HCT116 (cell line): ENCODE measurements around the gene SLC22A8. TPM values are rescaled to one million over a fixed set of nuclear protein-coding genes. Genes with fewer than 3 reads are reported as not detected.
A peak's percentile ranks its signal among the peaks of the same experiment; 100 is the strongest.

Source experiments
- ATAC-seq: fragments of 200-7000 bp; cut with Tn5 transposase; 2 replicates; pipeline ENCODE4 v1.9.1; 2020; ENCODE audit warnings: mild to moderate bottlenecking, moderate library complexity
- BruUV-seq: library from RNA; stranded (reverse); fragments of 400-500 nt; replicated peaks from 2 replicates; lab custom pipeline; 2021; lab: Mats Ljungman, UMichigan
- CTCF ChIA-PET: fragments of 300-600 bp; sonication (Branson Sonifier 250); formaldehyde crosslinking; loops from one replicate; lab custom pipeline; 2021; ENCODE audit warnings: antibody characterized with exemption; lab: Charles Lee
- POLR2A ChIA-PET: fragments of 300-600, 350-600 bp; sonication (Branson Sonifier 250); formaldehyde crosslinking; loops from one replicate; lab custom pipeline; 2021; ENCODE audit warnings: antibody characterized with exemption; lab: Charles Lee
- RAD21 ChIA-PET, 2 experiments: fragments of 300-600 bp; sonication (Branson Sonifier 250); formaldehyde crosslinking; loops; one replicate each; lab custom pipeline; 2023; ENCODE audit warnings: low total read pairs in 2 of 2; ENCODE audit not compliant: uncharacterized antibody in 2 of 2, unreplicated experiment in 2 of 2, low non-redundant PET in 1 of 2; lab: Charles Lee
- DNase-seq: peaks from one replicate; pipeline ENCODE4 v3.0.0-alpha.2; 2010; ENCODE audit warnings: low read depth, low spot score
- H2AFZ ChIP-seq: fragments of 200-600 bp; shearing (Covaris generic), sonication (generic); 2 replicates; pipeline ENCODE4 v1.6.1; 2017; ENCODE audit warnings: low read depth, mixed run types, mixed read lengths, antibody characterized with exemption, low read length; ENCODE audit not compliant: poor library complexity, severe bottlenecking
- H3K27ac ChIP-seq: 2 replicates; pipeline ENCODE4 v1.5.1; 2012; ENCODE audit warnings: low read depth, low read length
- H3K27me3 ChIP-seq: fragments of 200-600 bp; sonication (generic); 2 replicates; pipeline ENCODE4 v1.6.1; 2016; ENCODE audit warnings: mixed run types, low read length, mixed read lengths; ENCODE audit not compliant: insufficient read depth
- H3K36me3 ChIP-seq, 2 experiments: fragments of 200-500 bp in 1 of 2; fragments of 200-600 bp in 1 of 2; sonication (Bioruptor generic) in 1 of 2; sonication (generic) in 1 of 2; 2 replicates each; pipeline versions ENCODE4 v1.5.1 to v1.6.1; 2014 to 2016; ENCODE audit warnings: low read length in 2 of 2, inconsistent platforms in 1 of 2, mixed read lengths in 1 of 2, mixed run types in 1 of 2; ENCODE audit not compliant: insufficient read depth in 2 of 2, control insufficient read depth in 1 of 2
- H3K4me1 ChIP-seq, 2 experiments: fragments of 200-600 bp in 1 of 2; sonication (generic) in 1 of 2; 2 replicates each; pipeline versions ENCODE4 v1.5.1 to v1.6.1; 2012 to 2017; ENCODE audit warnings: low read length in 2 of 2, inconsistent platforms in 1 of 2, mild to moderate bottlenecking in 1 of 2, mixed read lengths in 1 of 2, mixed run types in 1 of 2, moderate library complexity in 1 of 2; ENCODE audit not compliant: insufficient read depth in 2 of 2, control insufficient read depth in 1 of 2
- H3K4me2 ChIP-seq: fragments of 200-600 bp; sonication (generic); 2 replicates; pipeline ENCODE4 v1.6.1; 2017; ENCODE audit warnings: mixed run types, low read length, mixed read lengths
- H3K4me3 ChIP-seq, 2 experiments: fragments of 200-600 bp in 1 of 2; sonication (generic) in 1 of 2; replicated peaks in 1 of 2; 2 replicates each; pipeline ENCODE4 v1.5.1; 2011 to 2016; ENCODE audit warnings: low read length in 2 of 2, control low read depth in 1 of 2, low read depth in 1 of 2, mild to moderate bottlenecking in 1 of 2, mixed read lengths in 1 of 2, mixed run types in 1 of 2
- H3K79me2 ChIP-seq: fragments of 200-600 bp; sonication (generic); 2 replicates; pipeline ENCODE4 v1.6.1; 2017; ENCODE audit warnings: mild to moderate bottlenecking, mixed run types, low read length, moderate library complexity, mixed read lengths; ENCODE audit not compliant: insufficient read depth
- H3K9ac ChIP-seq: fragments of 200-600 bp; sonication (generic); 2 replicates; pipeline ENCODE4 v1.6.1; 2016; ENCODE audit warnings: low read length, mixed read lengths
- H3K9me2 ChIP-seq: fragments of 200-600 bp; sonication (generic), shearing (Covaris generic); 2 replicates; pipeline ENCODE4 v1.6.1; 2017; ENCODE audit warnings: mixed run types, mild to moderate bottlenecking, moderate library complexity; ENCODE audit not compliant: insufficient read depth
- H3K9me3 ChIP-seq, 2 experiments: fragments of 200-500 bp in 1 of 2; fragments of 200-600 bp in 1 of 2; sonication (Bioruptor generic) in 1 of 2; sonication (generic) in 1 of 2; 2 replicates each; pipeline ENCODE4 v1.6.1; 2014 to 2017; ENCODE audit warnings: low read length in 2 of 2, mixed read lengths in 2 of 2, inconsistent platforms in 1 of 2, low read depth in 1 of 2, mild to moderate bottlenecking in 1 of 2, mixed run types in 1 of 2, moderate library complexity in 1 of 2; ENCODE audit not compliant: control insufficient read depth in 1 of 2, insufficient read depth in 1 of 2
- H4K20me1 ChIP-seq: fragments of 200-600 bp; sonication (generic), shearing (Covaris generic); 2 replicates; pipeline ENCODE4 v1.6.1; 2017; ENCODE audit warnings: mixed run types, mild to moderate bottlenecking, moderate library complexity; ENCODE audit not compliant: insufficient read depth
- ATF3 ChIP-seq: IDR thresholded peaks from 2 replicates; pipeline ENCODE4 v1.6.1; 2012
- CBX3 ChIP-seq: IDR thresholded peaks from 2 replicates; pipeline ENCODE4 v1.6.1; 2012; ENCODE audit warnings: low read depth
- CEBPB ChIP-seq: IDR thresholded peaks from 2 replicates; pipeline ENCODE4 v1.6.1; 2012; ENCODE audit warnings: low read depth
- CTCF ChIP-seq, 3 experiments: fragments of 200-600 bp in 1 of 3; sonication (generic) in 1 of 3; IDR thresholded peaks in 2 of 3; conservative IDR thresholded peaks in 1 of 3; 2 replicates each; pipeline ENCODE4 v1.5.1; 2012 to 2017; ENCODE audit warnings: low read depth in 2 of 3, low read length in 2 of 3, antibody characterized with exemption in 1 of 3, borderline replicate concordance in 1 of 3, control low read depth in 1 of 3, mild to moderate bottlenecking in 1 of 3, mixed read lengths in 1 of 3, mixed run types in 1 of 3, moderate library complexity in 1 of 3; ENCODE audit not compliant: insufficient read depth in 1 of 3
- EGR1 ChIP-seq: IDR thresholded peaks from 2 replicates; pipeline ENCODE4 v1.6.1; 2012; ENCODE audit warnings: low read depth
- ELF1 ChIP-seq: IDR thresholded peaks from 2 replicates; pipeline ENCODE4 v1.6.1; 2012; ENCODE audit warnings: low read depth, borderline replicate concordance
- EZH2 ChIP-seq: fragments of 200-600 bp; sonication (generic); IDR thresholded peaks from 2 replicates; pipeline ENCODE4 v1.6.1; 2017; ENCODE audit warnings: antibody characterized with exemption, mixed run types
- EZH2phosphoT487 ChIP-seq: fragments of 200-600 bp; IDR thresholded peaks from 2 replicates; pipeline ENCODE4 v1.6.1; 2018; ENCODE audit warnings: antibody characterized with exemption, borderline replicate concordance
- FOSL1 ChIP-seq: IDR thresholded peaks from 2 replicates; pipeline ENCODE4 v1.6.1; 2012; ENCODE audit warnings: low read depth
- JUND ChIP-seq: IDR thresholded peaks from 2 replicates; pipeline ENCODE4 v1.6.1; 2012
- MAX ChIP-seq: IDR thresholded peaks from 2 replicates; pipeline ENCODE4 v1.6.1; 2012
- POLR2AphosphoS5 ChIP-seq: IDR thresholded peaks from 2 replicates; pipeline ENCODE4 v1.6.1; 2011; ENCODE audit warnings: mild to moderate bottlenecking, low read depth, low read length, moderate library complexity
- RAD21 ChIP-seq: IDR thresholded peaks from 2 replicates; pipeline ENCODE4 v1.6.1; 2012; ENCODE audit warnings: low read depth, mild to moderate bottlenecking
- SIN3A ChIP-seq: IDR thresholded peaks from 2 replicates; pipeline ENCODE4 v1.6.1; 2012; ENCODE audit warnings: low read depth
- SP1 ChIP-seq: IDR thresholded peaks from 2 replicates; pipeline ENCODE4 v1.6.1; 2012; ENCODE audit warnings: low read depth
- TCF7L2 ChIP-seq: IDR thresholded peaks from 2 replicates; pipeline ENCODE4 v1.7.0; 2011; ENCODE audit warnings: borderline replicate concordance, inconsistent platforms; ENCODE audit not compliant: insufficient read depth, insufficient read length; ENCODE audit errors: extremely low read depth
- YY1 ChIP-seq: IDR thresholded peaks from 2 replicates; pipeline ENCODE4 v1.6.1; 2011; ENCODE audit warnings: low read length, low read depth, moderate library complexity, mild to moderate bottlenecking; ENCODE audit not compliant: insufficient replicate concordance; ENCODE audit errors: extremely low read depth
- ZBTB33 ChIP-seq: IDR thresholded peaks from 2 replicates; pipeline ENCODE4 v1.6.1; 2011; ENCODE audit warnings: mild to moderate bottlenecking, low read length, moderate library complexity; ENCODE audit not compliant: insufficient replicate concordance; ENCODE audit errors: extremely low read depth
- ZFX ChIP-seq: fragments of 450-650 bp; IDR thresholded peaks from 2 replicates; pipeline ENCODE4 v1.6.1; 2017
- ZNF274 ChIP-seq: fragments of 200-500 bp; sonication (Bioruptor generic); IDR thresholded peaks from 2 replicates; pipeline ENCODE4 v1.6.1; 2014; ENCODE audit warnings: mild to moderate bottlenecking, low read depth, low read length, inconsistent platforms
- intact Hi-C: fragments of 100-400 bp; cut with micrococcal nuclease; formaldehyde crosslinking; loops from 2 replicates; pipeline ENCODE4 v1.10.0; 2022
- total RNA-seq: library from RNA; stranded (reverse); gene quantifications from one replicate; pipeline ENCODE4 v1.2.1, GENCODE V29; 2021; ENCODE audit not compliant: unreplicated experiment

SLC22A8 gene
- total RNA-seq, 1 experiment from 2014 or later: not detected

- no peaks in the 10 kb centered on the region for H3K36me3 ChIP-seq
- H3K9me2 ChIP-seq: no peaks in the 10 kb centered on the region
- H3K9me3 ChIP-seq: no peaks in the 10 kb centered on the region
- peak overlapping the region; percentile 97 for H2AFZ ChIP-seq
- RAD21 ChIA-PET: interaction anchor here (1.1 to 2.1 kb wide), 5 partner anchors 46 to 117 kb away, joined by 3 to 14 read pairs (median 3); no protein-coding TSS in a partner anchor
- ATAC-seq (peak; percentile 78), DNase-seq (peak; percentile 56)
- peak overlapping the region in 1 of 2 experiments; percentile 32; a peak in 2 of 4 replicates for H3K4me3 ChIP-seq
- H3K27me3 ChIP-seq: no peaks in the 10 kb centered on the region
- H3K9ac ChIP-seq: no peak overlapping the region
- H4K20me1 ChIP-seq: no peaks in the 10 kb centered on the region
- H3K27ac ChIP-seq: no peak overlapping the region; the same call in 1 of the 2 replicates
- H3K4me2 ChIP-seq: peak overlapping the region; percentile 64
- H3K4me1 ChIP-seq: peaks cover 13 to 19% of the 10 kb centered on the region in 2 experiments
- POLR2A ChIA-PET: interaction anchor here (0.6 to 4.9 kb wide), 4 partner anchors 11 to 278 kb away, joined by 3 to 25 read pairs (median 3); no protein-coding TSS in a partner anchor
- CTCF ChIA-PET: interaction anchor here (0.6 to 7.0 kb wide), 21 partner anchors 9 to 622 kb away, joined by 3 to 285 read pairs (median 6); partner anchors contain the start of gene CHRM1
- intact Hi-C loops: loop anchor here (1.0 to 5.0 kb wide), 2 partner anchors 43 to 114 kb away; no protein-coding TSS in a partner anchor
- BruUV-seq: no TSS peak
- H3K79me2 ChIP-seq: no peaks in the 10 kb centered on the region
- TF ChIP-seq FOSL1: no peak
- TF ChIP-seq POLR2AphosphoS5: no peak
- TF ChIP-seq ZNF274: no peak
- no peak for TF ChIP-seq JUND
- TF ChIP-seq RAD21: peak; percentile 56
- no peak for TF ChIP-seq ZFX
- TF ChIP-seq MAX: peak; percentile 47
- no peak for TF ChIP-seq CEBPB
- peak; percentile 75 for TF ChIP-seq CBX3
- no peak for TF ChIP-seq YY1
- TF ChIP-seq SIN3A: no peak
- no peak for TF ChIP-seq EGR1
- no peak for TF ChIP-seq TCF7L2
- no peak for TF ChIP-seq EZH2phosphoT487
- peak; percentile 84 to 94 (median 89) for TF ChIP-seq CTCF (IDR thresholded peaks at IDR 0.05 in 2 of 3, conservative IDR thresholded peaks at IDR 0.05 in 1 of 3; ENCODE audit: borderline replicate concordance in 1 of 3, insufficient read depth in 1 of 3, low read depth in 2 of 3, low read length in 2 of 3)
- no peak for TF ChIP-seq SP1
- TF ChIP-seq ATF3: no peak
- TF ChIP-seq EZH2: no peak
- TF ChIP-seq ZBTB33: no peak
- TF ChIP-seq ELF1: no peak
Measured at GRCh38 chr11:63020671-63021291, 5.1 kb upstream of the SLC22A8 start.
